VCaP (cell line): ENCODE measurements around the gene MAGED2.
"Not testable (repeated sequence)": the region's sequence is repeated elsewhere in the genome, so short reads cannot be mapped to it uniquely, and the experiment has no call there.

ENCODE experiments used
- H3K27ac ChIP-seq: fragments of 450-650 bp; 2 replicates; pipeline ENCODE4 v1.5.1; 2017
- TF ChIP-seq, protein P1 (sequence below): fragments of 450-650 bp; conservative IDR thresholded peaks from 2 replicates; pipeline ENCODE4 v1.5.1; 2017; ENCODE audit warnings: mild to moderate bottlenecking, moderate library complexity

Gene MAGED2

DNA sequence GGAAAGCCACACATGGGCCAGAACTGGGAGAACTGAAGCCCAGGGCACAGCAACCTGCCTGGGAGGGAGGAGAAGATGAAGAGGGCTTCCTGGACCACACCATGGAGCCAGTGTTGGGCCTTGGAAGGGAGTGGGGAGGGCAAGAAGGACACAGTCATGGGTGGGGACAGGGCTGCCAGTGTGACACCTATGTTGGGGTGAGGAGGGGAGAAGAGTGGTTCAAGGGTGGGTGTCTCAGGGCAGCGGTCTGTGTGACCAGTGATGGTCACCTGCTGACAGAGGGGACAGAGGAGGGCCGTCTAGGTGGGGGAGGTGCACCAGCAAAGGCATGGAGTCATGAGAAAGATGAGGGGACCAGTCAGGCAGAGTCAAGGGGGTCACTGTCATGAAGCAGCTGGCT is 13.8 kb downstream of the MAGED2 start:
- TF ChIP-seq, protein P1, sequence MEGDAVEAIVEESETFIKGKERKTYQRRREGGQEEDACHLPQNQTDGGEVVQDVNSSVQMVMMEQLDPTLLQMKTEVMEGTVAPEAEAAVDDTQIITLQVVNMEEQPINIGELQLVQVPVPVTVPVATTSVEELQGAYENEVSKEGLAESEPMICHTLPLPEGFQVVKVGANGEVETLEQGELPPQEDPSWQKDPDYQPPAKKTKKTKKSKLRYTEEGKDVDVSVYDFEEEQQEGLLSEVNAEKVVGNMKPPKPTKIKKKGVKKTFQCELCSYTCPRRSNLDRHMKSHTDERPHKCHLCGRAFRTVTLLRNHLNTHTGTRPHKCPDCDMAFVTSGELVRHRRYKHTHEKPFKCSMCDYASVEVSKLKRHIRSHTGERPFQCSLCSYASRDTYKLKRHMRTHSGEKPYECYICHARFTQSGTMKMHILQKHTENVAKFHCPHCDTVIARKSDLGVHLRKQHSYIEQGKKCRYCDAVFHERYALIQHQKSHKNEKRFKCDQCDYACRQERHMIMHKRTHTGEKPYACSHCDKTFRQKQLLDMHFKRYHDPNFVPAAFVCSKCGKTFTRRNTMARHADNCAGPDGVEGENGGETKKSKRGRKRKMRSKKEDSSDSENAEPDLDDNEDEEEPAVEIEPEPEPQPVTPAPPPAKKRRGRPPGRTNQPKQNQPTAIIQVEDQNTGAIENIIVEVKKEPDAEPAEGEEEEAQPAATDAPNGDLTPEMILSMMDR, result no peak
- H3K27ac ChIP-seq, result no peak overlapping the region

DNA sequence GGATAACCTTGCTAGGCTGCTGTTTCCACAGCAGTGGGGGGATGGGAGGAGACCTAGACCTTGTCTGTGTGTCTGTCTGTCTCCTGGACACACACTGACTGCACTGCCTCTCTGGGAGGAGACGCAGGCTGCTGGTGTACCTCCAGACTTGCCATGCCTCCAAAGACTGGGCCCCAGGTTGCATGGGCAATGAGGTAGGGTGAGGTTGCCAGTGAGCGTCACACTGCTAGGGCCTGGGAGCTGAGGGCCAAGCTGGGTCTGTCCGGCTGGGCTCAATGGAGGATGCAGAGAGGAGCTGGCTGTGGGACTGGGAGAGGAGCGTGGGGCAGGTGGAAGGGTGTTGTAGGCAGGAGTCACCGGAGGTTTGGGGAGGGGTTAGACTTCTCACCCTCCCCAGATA is 16.6 kb downstream of the MAGED2 start:
- TF ChIP-seq, protein P1, result no peak
- H3K27ac ChIP-seq, result no peak overlapping the region

DNA sequence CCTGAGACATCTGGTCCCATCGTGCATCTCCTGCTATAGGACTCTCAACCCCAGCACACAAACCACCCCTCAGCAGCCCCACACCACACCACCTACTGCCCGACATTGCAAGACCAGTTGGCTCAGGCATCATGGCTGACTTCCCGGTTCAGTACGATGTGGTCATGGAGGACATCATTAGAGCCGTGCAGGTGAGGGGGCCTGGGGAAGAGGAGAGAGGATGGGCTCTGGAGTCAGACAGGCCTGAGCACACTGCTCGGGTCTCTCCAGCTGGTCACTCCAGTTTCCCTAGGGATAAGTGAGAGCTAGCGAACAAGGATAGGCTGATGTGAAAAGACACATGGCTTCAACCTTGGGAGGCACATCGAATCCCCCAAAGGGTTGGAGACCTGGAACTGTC is 17.2 kb downstream of the MAGED2 start:
- TF ChIP-seq, protein P1, result no peak
- H3K27ac ChIP-seq, result no peak overlapping the region

DNA sequence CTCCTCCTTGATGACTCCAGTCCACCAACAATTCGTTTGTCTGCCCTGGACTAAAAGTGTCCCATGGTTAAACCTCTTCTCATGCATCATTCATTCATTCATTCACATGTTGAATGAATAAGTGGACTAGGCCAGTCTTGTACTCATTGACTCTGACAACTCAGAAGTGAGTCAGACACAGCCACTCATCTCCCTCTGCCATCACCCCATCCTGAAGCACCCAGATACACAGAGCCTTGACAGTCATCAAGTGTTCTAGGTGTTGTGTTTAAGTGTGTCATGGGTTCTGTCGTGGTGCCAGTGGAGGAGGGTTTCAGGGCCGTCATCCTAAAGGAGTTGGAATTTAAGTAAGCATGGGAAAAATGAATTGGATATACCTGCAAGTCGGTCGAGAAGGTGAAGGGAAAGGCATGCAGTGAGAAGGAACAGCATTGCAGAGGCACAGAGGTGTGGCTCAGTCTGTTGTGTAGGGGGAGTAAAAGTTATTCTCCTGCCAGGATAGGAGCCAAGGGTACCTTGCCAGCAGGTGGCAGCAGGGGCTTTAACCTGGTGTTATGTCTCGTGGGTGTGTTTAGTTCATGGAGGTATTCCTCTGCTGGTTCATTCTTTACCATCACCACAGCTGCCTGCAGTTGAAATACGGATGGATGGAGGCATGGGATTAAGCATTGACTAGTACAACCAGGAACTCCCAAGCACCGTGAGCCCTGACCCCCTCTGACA is 18.3 kb downstream of the MAGED2 start:
- TF ChIP-seq, protein P1, result no peak; the same call in 1 of the 2 replicates
- H3K27ac ChIP-seq, result no peak overlapping the region

DNA sequence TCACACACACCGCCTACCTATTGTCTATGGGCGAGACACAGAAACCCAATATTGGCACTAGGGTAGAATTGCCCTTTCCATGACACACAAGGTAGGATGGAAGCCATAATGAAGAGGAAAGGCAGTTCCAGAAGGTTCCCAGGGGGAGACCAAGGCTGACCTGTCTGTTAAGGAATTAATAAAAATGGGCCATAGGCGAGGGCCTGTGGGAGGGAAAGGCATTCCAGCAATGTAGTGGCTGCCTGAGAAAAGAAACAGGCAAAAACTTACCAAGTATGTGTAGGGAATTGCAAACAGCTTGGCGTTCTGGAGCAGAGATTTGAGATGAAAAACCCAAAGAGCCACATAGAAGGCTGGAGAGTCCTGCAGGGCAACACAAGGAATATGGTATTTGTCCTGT is 19.1 kb downstream of the MAGED2 start:
- TF ChIP-seq, protein P1, result no peak
- no peak overlapping the region for H3K27ac ChIP-seq

DNA sequence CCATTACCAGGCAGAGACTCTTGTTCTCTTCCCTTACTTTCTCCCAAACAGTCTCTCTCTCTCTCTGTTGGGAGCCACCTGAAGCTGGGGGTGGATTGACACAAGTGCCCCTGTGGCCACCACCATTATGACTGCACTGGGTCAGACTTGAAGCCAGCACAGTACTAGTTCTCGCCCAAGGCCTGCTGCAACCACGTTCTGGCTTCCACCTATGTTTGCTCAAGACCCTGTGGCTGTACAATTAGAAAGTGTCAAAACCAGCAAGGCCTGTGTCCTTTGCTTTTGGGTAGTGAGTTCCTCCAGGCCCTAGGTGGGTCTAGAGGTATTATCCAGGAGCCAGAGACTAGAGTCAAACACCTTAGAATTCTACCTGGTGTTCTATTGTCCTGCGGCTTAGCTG is 31.0 kb downstream of the MAGED2 start:
- TF ChIP-seq, protein P1, result no peak
- no peak overlapping the region for H3K27ac ChIP-seq

DNA sequence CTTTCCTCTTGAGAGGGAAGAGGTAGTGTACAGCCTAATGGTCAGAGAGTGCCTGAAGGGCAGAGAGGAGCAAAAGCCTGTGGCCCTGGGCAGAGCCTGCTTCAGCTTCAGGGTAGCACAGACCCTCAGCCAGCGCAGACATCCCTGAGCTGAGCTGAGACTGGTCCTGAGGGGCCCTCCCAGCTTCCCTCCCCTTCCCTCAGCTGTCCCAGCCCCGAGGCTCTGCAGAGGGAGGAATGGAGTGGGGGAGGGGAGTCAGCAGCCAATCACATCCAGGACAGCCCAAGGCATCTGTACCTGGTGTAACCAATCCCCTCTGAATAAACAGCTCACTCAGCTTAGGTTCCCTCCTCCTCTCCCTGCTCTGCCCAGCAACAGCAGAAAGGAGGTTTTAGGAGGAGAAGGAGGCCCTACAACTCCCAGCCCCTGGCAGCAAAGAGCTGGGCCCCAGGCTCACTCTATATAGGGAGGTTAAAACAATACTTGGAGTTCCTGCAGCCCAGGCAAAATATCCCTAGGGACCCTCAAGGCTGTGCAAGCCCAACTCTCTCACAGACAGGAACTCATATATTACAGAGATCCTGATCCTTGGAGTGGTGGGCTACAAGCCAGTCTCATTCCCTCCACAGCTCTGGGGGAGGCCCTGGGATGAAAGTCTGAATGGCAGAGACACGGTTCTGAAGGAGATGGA is 33.8 kb downstream of the MAGED2 start:
- H3K27ac ChIP-seq, result not testable (repeated sequence)

DNA sequence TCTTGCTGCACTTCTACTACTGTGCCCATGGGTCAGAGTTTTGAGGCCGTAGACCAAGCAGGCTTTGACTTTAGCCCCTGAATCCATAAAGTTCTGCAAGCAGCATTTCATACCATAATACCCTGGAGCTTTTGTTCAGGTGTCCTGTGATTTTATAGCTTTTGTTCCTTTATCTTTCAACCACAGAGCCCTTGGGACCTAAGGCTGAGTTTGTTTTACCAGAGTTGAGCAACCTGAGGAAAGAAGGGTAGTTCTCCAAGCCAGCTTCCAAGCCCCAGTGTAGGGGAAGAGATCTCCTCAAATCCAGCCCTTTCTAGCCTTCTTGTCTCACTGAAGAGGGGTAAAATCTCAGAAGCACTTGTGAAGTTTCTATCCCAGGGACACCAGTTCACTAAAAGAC is 35.1 kb downstream of the MAGED2 start:
- H3K27ac ChIP-seq, result no peak overlapping the region
- TF ChIP-seq, protein P1, result no peak
